DMS53 (cell line): ENCODE data around the gene GPR137B.

ENCODE experiments used
- DNase-seq: peaks from one replicate; lab custom pipeline; 2025; lab: John Stamatoyannopoulos, UW

Gene GPR137B

DNA sequence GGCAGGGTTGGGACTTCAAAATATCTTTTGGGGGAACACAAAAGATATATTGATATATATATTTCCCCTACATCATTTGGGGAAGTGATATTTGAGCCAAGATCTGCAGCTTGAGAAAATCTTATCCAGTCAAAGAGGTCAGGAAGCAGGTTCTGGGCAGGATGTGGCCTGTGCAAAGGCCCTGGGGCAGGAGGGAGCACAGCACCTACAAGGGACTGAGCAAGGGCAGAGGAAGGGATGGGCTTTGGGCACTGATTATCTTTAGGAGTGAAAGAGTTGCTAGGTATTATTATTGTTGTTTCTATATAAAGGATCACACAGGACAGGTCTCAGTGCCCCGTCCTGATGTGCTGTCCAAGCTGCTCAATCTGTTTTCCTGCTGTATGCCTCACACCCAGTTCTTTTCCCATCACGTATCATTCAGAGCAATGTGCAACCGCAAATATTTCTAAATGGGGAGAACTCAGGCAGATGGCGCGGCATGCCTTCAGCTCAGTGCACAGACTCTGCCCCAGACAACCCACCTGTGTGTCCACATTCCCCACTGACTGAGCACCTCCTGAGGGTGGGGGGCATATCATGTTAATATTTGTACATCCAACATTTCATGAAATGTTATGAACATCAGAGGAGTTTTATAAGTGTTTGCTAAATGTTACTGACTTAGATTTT lies 28.1 kb upstream of the GPR137B start:
- DNase-seq: no peak

DNA sequence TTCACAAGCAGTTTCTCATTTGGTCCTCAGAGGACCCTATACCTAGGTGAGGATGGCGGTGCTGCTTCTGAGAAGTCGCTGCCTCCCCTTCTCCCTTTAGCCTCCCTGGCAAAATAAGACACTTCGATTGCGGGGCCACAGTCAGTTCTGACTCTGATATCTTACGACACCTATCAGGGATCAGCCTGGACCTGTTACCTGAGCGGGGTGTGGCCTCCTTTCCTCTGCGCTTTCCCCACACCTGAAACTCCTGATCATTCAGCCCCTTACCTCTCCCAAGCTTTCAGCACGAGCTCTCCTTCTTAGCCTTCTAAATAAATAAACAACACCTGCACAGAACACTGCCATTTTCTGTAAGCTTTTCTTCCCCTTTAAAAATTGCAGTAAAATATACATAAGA lies 24.6 kb upstream of the GPR137B start:
- DNase-seq: no peak

DNA sequence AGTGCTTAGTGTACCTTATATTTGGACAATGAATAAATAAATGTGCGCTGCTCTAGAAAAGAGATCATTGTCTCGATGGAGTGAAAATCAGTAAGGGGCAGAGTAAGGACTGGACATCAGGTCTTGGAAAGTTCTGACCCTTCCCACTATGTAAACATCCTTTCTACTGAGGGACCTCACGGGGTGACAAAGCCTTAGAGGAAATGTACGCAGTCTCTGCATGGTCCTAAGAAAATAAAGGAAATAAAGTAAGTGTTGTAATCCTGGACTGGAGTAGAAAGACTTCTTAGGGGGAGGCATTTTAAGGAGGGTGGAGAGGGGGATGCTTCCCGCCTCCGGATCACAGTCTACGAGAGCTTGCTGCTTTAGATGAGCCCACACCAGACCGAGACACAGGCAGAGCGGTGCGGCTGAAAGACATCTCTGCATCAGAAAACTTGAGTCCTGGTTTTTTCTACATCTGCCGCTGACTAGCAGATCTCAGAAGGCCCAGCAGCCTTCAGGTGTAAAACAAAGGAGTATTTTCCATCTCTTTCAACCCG lies 22.3 kb upstream of the GPR137B start:
- DNase-seq: no peak

GRCh38 chr1:236120721-236121153 lies 21.6 kb upstream of the GPR137B start:
- no peak for DNase-seq

DNA sequence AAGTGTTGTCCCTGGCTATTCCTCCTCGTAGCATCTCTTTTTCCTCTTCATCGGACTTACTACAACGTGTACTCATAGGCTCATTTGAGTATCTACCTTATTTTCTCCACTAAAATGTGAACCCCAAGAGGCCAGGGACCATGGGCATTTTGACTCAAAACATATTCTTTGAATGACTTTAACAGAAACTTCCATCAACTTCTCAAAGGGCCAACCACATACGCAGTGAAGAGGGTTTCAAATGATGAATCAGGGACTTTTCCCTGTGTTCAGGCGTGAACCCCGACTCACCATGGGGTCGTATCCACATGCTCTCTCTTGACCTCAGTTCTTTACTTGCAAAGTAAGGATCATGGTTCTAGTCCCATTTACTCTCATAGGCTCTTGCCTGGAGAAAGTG lies 20.2 kb upstream of the GPR137B start:
- DNase-seq: no peak

GRCh38 chr1:236123563-236123962 lies 18.8 kb upstream of the GPR137B start:
- no peak for DNase-seq

DNA sequence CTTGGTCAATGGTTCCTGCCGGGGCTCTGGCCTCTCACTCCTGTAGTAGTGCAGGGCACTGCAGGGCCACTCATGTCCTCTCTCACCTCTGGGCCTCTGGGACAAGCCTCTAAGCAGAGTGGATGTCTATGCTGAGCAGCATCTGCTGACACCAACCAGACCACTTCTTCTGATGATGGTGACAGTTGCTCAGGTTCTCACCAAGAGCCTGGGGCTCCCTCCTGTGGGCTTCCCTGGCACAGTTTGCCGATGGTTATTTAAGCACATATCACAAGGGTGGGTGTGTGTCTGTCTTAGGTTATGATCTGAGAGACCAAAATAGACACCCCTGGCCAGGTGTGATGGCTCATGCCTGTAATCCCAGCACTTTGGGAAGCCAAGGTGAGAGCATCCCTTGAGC lies 17.4 kb upstream of the GPR137B start:
- DNase-seq: peak; percentile 44

- DNase-seq: no peak
Observed at GRCh38 chr1:236127045-236127444, 15.3 kb upstream of the GPR137B start.

- no peak for DNase-seq
Observed at GRCh38 chr1:236128646-236129178, 13.6 kb upstream of the GPR137B start.

- DNase-seq: no peak
Observed at GRCh38 chr1:236129306-236129705, 13.0 kb upstream of the GPR137B start.

DNA sequence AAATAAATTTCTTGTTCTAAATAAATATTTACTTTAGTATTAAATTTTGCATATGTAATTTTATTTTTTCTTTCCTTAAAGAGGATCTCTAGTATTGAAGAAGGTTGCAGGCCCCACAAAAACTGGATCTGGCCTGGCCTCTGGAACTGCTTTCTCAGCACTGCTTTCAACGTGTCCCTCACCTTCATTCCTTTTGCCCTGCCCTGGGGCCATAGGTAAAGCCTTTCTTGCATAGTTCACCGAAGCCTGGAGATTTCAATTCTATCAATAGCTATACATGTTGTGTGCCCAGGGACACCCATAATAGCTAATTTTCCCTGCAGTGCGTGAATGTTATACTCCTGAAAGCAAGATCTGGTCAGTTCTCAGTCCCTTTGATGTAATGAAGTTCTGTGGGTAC lies 12.0 kb upstream of the GPR137B start:
- DNase-seq: no peak

DNA sequence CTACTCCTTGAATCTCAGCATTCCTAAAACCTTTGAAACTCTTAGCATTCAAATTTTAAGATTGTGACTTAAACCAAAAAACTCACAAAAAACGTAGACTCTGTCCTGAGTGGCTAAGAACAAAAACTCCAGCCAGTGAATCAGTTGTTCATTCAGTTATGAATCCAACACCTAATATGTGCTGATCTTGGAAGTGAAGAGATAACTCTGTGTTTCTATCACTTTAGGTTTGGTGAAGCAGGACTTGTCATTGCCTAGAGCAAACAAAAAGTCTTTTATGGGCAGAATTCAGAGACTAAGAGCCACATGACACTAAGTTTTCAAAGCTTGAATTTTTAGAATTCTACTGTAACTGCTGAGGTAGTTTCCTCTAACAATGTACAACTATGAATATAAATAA lies 10.4 kb upstream of the GPR137B start:
- no peak for DNase-seq

DNA sequence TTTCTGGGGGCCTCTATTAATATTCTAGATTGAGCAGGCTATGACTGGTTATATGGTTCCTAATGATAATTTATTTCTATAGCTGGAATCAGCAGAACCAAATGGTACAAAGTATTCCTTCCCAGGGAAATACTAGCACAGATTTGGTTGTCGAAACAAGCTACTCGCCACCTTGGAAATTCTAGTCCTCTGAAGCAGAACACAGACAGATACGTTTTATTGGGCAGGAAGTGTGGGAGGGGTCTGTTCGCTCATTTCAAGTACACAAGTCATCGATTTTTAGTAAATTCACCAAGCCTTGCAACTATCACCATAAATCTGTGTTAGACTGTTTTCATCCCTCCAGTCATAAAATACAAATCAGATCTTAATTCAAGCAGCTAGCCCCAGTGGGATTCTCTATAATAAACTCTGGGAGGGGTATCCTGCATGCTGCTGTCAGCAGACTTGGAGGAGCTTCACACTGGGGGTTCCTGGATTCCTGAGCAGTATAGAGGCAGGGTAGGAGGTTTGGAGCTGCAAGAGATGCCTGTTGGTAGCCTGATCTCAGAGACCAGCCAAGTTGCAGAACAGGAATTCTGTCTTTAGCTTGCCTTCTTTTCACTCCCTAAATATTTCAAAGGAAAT lies 9.8 kb upstream of the GPR137B start:
- no peak for DNase-seq

DNA sequence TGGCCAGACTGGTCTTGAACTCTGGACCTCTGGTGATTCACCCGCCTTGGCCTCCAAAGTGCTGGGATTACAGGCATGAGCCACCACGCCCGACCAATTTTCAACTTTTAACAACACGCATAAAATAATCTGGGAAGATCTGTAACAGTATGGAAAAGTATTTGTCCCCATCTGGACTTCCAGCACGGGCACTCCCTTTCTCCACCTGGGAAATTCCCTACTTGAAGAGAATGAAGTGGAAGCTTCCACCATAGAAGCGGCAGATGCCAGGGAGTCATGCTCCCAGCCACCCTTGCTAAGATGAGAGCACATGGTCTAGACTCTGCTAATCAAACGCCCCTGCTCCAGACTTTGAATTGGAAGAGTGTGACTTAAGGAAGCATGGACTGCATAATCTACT lies 9.0 kb upstream of the GPR137B start:
- peak; percentile 30 for DNase-seq

- DNase-seq: no peak
Observed at GRCh38 chr1:236133802-236134201, 8.5 kb upstream of the GPR137B start.

DNA sequence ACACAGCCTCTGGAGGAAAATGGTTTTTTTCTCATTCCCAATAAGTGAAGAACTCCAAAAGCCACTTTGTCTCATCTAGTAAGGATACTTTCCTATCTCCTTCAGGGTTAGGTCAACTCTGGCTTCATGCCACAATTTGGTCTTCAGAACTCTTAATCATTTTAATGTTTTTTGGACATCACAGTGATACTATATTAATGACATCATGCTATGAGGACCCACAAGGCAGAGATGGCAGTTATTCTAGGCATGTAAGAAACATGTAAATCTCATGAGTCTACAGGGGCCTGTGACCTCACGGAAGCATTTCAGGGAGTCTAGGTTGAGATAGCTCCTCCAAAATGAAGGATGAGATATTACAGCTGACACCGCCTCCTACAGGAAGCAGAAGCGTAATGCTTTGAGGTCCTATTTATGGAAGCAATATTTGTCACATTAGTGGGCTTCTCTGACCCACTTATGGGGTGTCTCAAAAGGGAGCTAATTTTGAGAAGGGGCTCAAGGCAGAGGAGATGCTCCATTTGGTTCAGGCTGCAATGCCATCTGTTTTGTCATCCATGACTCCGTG lies 5.0 kb upstream of the GPR137B start:
- DNase-seq: peak; percentile 15

GRCh38 chr1:236139495-236139894 lies 2.8 kb upstream of the GPR137B start:
- no peak for DNase-seq

DNA sequence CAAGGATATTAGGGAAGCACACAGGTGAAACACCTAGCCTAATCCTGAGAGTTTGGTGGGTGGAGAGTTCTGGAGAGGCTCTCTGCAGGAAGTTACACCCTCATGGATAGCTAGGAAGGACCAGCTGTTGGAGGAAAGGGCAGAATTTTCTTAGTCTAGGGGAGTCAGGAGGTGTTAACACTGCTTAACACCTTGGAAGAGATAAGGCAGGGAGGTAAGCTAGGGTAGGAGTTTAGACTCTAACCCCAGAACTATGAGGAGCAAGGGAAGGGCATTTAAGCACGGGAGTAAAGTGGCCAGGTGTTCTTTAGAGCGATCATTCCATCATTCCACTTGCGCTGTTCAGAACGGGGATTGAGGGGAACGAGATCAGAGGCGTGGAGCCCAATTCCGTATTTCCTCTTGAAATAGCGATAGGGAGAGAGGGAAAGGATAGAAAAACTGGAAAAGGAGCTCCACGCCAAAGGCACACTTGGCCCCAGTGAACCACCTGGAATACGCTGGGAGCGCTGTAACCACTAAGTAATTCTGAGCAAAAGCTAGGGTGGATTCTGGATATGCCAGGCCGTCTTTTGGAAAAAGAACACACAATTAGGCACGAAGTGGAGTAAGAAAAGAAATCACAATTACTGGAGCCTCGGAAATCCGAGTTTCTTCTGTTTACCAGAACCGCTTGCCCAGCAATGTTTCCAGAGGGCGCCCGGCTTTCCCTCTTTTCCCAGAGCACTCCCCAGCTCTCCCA lies 1.5 kb upstream of the GPR137B start:
- peak; percentile 64 for DNase-seq

GRCh38 chr1:236141447-236142252 lies 689 bp upstream of the GPR137B start:
- peak; percentile 81 for DNase-seq

DNA sequence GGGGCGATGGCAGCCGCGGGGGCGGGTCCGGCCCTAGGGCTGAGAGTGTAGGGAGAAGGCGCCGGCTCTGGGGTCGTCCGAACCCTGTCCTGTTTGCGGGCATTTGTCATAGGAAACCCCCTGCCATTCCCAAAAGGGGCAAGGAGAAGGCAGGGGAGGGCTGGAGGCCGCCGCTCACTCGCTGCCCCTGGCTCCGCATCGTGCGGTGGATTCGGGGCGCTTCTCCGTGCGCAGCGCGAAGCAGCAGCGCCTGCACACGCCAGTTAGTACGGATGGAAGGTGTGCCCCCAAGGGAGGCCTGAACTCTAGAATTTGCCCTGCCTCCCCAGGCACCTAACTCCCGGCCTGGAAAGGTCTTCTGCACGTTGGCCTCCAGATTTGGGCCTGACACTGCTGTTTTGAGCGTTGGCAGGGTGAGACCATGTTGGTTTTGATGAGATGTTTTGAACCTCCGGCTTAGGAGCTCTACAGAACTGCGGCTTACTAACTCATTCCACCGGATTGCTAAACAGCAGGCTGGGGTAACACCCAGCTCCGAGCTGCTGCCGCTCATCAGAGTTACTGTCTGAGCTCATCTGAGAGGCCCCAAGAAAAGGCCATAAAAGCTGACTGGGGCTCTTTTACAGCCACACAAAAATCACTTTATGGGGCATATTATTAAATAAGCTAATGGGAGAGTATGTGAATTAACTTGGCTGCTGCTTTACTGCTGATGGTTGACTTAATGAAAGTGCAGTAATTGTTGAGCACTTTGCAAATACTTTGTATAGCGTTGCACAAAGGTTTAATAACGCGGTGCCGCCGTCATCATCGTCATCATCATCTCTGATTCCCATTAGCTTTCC lies 987 bp downstream of the GPR137B start:
- peak; percentile 47 for DNase-seq

DNA sequence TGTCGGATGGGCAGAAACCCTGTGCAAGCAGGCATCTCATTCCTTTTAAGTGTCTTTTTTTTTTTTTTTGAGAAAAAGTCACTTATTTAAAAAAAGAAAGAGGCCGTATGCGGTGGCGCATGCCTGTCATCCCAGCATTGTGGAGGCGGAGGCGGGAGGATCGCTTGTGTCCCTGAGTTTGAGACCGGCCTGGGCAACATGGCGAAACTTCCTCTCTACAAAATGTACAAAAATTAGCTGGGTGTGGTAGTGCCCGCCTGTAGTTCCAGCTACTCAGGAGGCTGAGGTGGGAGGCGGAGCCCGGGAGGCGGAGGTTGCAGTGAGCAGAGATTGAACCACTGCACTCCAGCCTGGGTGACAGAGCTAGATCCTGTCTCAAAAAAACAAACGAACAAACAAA lies 1.7 kb downstream of the GPR137B start:
- no peak for DNase-seq
